H1 (cell line): ENCODE measurements around the gene PGBD5. TPM values are rescaled to one million over a fixed set of nuclear protein-coding genes. Genes with fewer than 3 reads are reported as not detected.
A peak's percentile ranks its signal among the peaks of the same experiment; 100 is the strongest.

Source experiments
- CTCF ChIA-PET: fragments of 300-600 bp; sonication (Branson Sonifier 250); formaldehyde crosslinking; loops from one replicate; lab custom pipeline; 2021; ENCODE audit not compliant: partially characterized antibody; lab: Charles Lee
- POLR2A ChIA-PET: fragments of 300-600 bp; sonication (Branson Sonifier 250); formaldehyde crosslinking; loops from one replicate; lab custom pipeline; 2021; ENCODE audit warnings: inconsistent platforms; ENCODE audit not compliant: partially characterized antibody; lab: Charles Lee
- DNase-seq, 2 experiments: peaks; one replicate each; pipeline versions ENCODE4 v3.0.0 to v3.0.0-alpha.2; 2010 to 2022; ENCODE audit warnings: low spot score in 2 of 2, low read depth in 1 of 2, mixed read lengths in 1 of 2
- FAIRE-seq: peaks from 2 replicates; lab custom pipeline; 2011; peaks lifted over from hg19 to GRCh38; lab: Jason Lieb, UNC
- H2AFZ ChIP-seq: 2 replicates; pipeline ENCODE4 v1.8.1; 2012; ENCODE audit warnings: low read length, inconsistent platforms
- H2AK5ac ChIP-seq: 2 replicates; pipeline ENCODE4 v1.6.1; 2013; ENCODE audit warnings: low read depth, low read length
- H2BK120ac ChIP-seq: replicated peaks from 2 replicates; pipeline ENCODE3; 2013; ENCODE audit warnings: low read depth, low read length, inconsistent platforms
- H2BK12ac ChIP-seq: 2 replicates; pipeline ENCODE4 v1.6.1; 2013; ENCODE audit warnings: low read depth, low read length
- H2BK15ac ChIP-seq: 2 replicates; pipeline ENCODE4 v1.6.1; 2013; ENCODE audit warnings: low read length
- H2BK20ac ChIP-seq: 2 replicates; pipeline ENCODE4 v1.6.1; 2013; ENCODE audit warnings: low read length
- H2BK5ac ChIP-seq: 2 replicates; pipeline ENCODE4 v1.6.1; 2013; ENCODE audit warnings: low read depth, low read length
- H3K14ac ChIP-seq: 2 replicates; pipeline ENCODE4 v1.6.1; 2013; ENCODE audit warnings: inconsistent platforms; ENCODE audit not compliant: insufficient read length
- H3K18ac ChIP-seq: 2 replicates; pipeline ENCODE4 v1.6.1; 2013; ENCODE audit warnings: low read length; ENCODE audit errors: extremely low read depth
- H3K23ac ChIP-seq: 2 replicates; pipeline ENCODE4 v1.6.1; 2013; ENCODE audit warnings: inconsistent platforms; ENCODE audit not compliant: insufficient read length
- H3K23me2 ChIP-seq: 2 replicates; pipeline ENCODE4 v1.6.1; 2013; ENCODE audit warnings: low read depth, low read length
- H3K27ac ChIP-seq: 2 replicates; pipeline ENCODE4 v1.6.1; 2011; ENCODE audit warnings: low read depth, low read length, inconsistent platforms
- H3K27me3 ChIP-seq, 4 experiments: replicated peaks in 1 of 4; 1 replicate in 1 of 4; 2 replicates in 3 of 4; pipeline versions ENCODE4 v1.6.1 to v1.8.1; 2011 to 2013; ENCODE audit warnings: low read length in 3 of 4, mild to moderate bottlenecking in 3 of 4, inconsistent platforms in 2 of 4, mixed read lengths in 2 of 4, moderate library complexity in 1 of 4; ENCODE audit not compliant: control insufficient read depth in 3 of 4, insufficient read depth in 3 of 4; ENCODE audit errors: extremely low read depth in 1 of 4
- H3K36me3 ChIP-seq, 4 experiments: 2 replicates each; pipeline versions ENCODE4 v1.6.1 to v1.8.1; 2011 to 2013; ENCODE audit warnings: mild to moderate bottlenecking in 4 of 4, low read length in 3 of 4, moderate library complexity in 2 of 4, control low read depth in 1 of 4, inconsistent platforms in 1 of 4; ENCODE audit not compliant: insufficient read depth in 4 of 4, control insufficient read depth in 2 of 4
- H3K4ac ChIP-seq: replicated peaks from 2 replicates; pipeline ENCODE3; 2013; ENCODE audit warnings: low read length, low read depth, mixed read lengths, inconsistent platforms; ENCODE audit not compliant: insufficient read length
- H3K4me1 ChIP-seq, 4 experiments: replicated peaks in 1 of 4; 1 replicate in 1 of 4; 2 replicates in 3 of 4; pipeline versions ENCODE4 v1.6.1 to v1.8.1; 2011 to 2013; ENCODE audit warnings: low read length in 3 of 4, inconsistent platforms in 2 of 4, mixed read lengths in 1 of 4; ENCODE audit not compliant: insufficient read depth in 4 of 4, control insufficient read depth in 3 of 4
- H3K4me2 ChIP-seq, 2 experiments: 2 replicates each; pipeline versions ENCODE4 v1.6.1 to v1.8.1; 2011 to 2013; ENCODE audit warnings: low read depth in 2 of 2, low read length in 2 of 2, control low read depth in 1 of 2, inconsistent platforms in 1 of 2, mild to moderate bottlenecking in 1 of 2; ENCODE audit not compliant: insufficient read depth in 1 of 2
- H3K4me3 ChIP-seq, 4 experiments: fragments of 200-600, 300-600 bp in 1 of 4; sonication (generic), shearing (Covaris generic), sonication (Bioruptor Twin) in 1 of 4; 2 replicates each; pipeline versions ENCODE4 v1.5.1 to v1.8.1; 2011 to 2016; ENCODE audit warnings: low read length in 4 of 4, low read depth in 3 of 4, control low read depth in 2 of 4, inconsistent platforms in 2 of 4, mild to moderate bottlenecking in 2 of 4, mixed read lengths in 1 of 4, moderate library complexity in 1 of 4; ENCODE audit not compliant: insufficient read depth in 2 of 4; ENCODE audit errors: extremely low read depth in 1 of 4
- H3K56ac ChIP-seq: replicated peaks from 2 replicates; pipeline ENCODE3; 2013; ENCODE audit warnings: low read depth, mild to moderate bottlenecking, mixed read lengths, low read length, inconsistent platforms; ENCODE audit not compliant: insufficient read length
- H3K79me1 ChIP-seq: 2 replicates; pipeline ENCODE4 v1.6.1; 2013; ENCODE audit warnings: low read depth, low read length, control low read depth
- H3K79me2 ChIP-seq, 2 experiments: 2 replicates each; pipeline versions ENCODE4 v1.6.1 to v1.8.1; 2012 to 2013; ENCODE audit warnings: low read length in 2 of 2, mild to moderate bottlenecking in 2 of 2, inconsistent platforms in 1 of 2; ENCODE audit not compliant: insufficient read depth in 2 of 2, control insufficient read depth in 1 of 2
- H3K9ac ChIP-seq, 4 experiments: replicated peaks in 1 of 4; 1 replicate in 1 of 4; 2 replicates in 3 of 4; pipeline versions ENCODE4 v1.6.1 to v1.8.1; 2011 to 2013; ENCODE audit warnings: low read depth in 3 of 4, low read length in 3 of 4, control low read depth in 2 of 4, mild to moderate bottlenecking in 2 of 4, moderate library complexity in 2 of 4, inconsistent platforms in 1 of 4; ENCODE audit errors: extremely low read depth in 1 of 4
- H3K9me3 ChIP-seq, 2 experiments: 2 replicates each; pipeline versions ENCODE4 v1.6.1 to v1.8.1; 2012 to 2013; ENCODE audit warnings: mild to moderate bottlenecking in 2 of 2, moderate library complexity in 2 of 2, control low read depth in 1 of 2, inconsistent platforms in 1 of 2, low read depth in 1 of 2, low read length in 1 of 2, mixed read lengths in 1 of 2; ENCODE audit not compliant: insufficient read depth in 2 of 2
- H4K20me1 ChIP-seq, 2 experiments: replicated peaks in 1 of 2; 2 replicates each; pipeline versions ENCODE3 to v1.8.1; 2011 to 2013; ENCODE audit warnings: inconsistent platforms in 2 of 2, low read length in 2 of 2, mild to moderate bottlenecking in 1 of 2; ENCODE audit not compliant: insufficient read depth in 2 of 2, control insufficient read depth in 1 of 2
- H4K5ac ChIP-seq: 2 replicates; pipeline ENCODE4 v1.6.1; 2013; ENCODE audit warnings: low read length, low read depth, mixed read lengths, inconsistent platforms; ENCODE audit not compliant: insufficient read length
- H4K8ac ChIP-seq: 2 replicates; pipeline ENCODE4 v1.8.0; 2013; ENCODE audit warnings: mild to moderate bottlenecking, moderate library complexity, low read length, inconsistent platforms; ENCODE audit not compliant: insufficient read depth; ENCODE audit errors: extremely low read depth
- H4K91ac ChIP-seq: replicated peaks from 2 replicates; pipeline ENCODE3; 2013; ENCODE audit warnings: low read length, mixed read lengths, inconsistent platforms; ENCODE audit not compliant: insufficient read length
- NANOG ChIP-seq: IDR thresholded peaks from 2 replicates; pipeline ENCODE4 v1.6.1; 2011; ENCODE audit warnings: low read length, low read depth, mild to moderate bottlenecking, inconsistent platforms; ENCODE audit not compliant: insufficient read depth, poor library complexity, severe bottlenecking
- RAD21 ChIP-seq, 2 experiments: IDR thresholded peaks in 1 of 2; conservative IDR thresholded peaks in 1 of 2; 2 replicates each; pipeline ENCODE4 v1.6.1; 2011; ENCODE audit warnings: low read depth in 2 of 2, low read length in 2 of 2, improper control_type of control experiment in 1 of 2, inconsistent platforms in 1 of 2, mild to moderate bottlenecking in 1 of 2, moderate library complexity in 1 of 2
- WGBS, 2 experiments: shearing (Covaris generic) in 1 of 2; methylation state at CpG; one replicate each; pipeline versions ENCODE4 v1.1.6 to v1.1.7; 2013 to 2015; ENCODE audit warnings: low lambda C conversion rate in 2 of 2, mixed read lengths in 2 of 2, inconsistent platforms in 1 of 2, low coverage in 1 of 2, missing lambda C conversion rate in 1 of 2; ENCODE audit not compliant: insufficient replicate concordance in 2 of 2, insufficient coverage in 1 of 2, insufficient read length in 1 of 2; ENCODE audit errors: extremely low coverage in 1 of 2, missing lambda C conversion rate in 1 of 2; 5-methylcytosine and 5-hydroxymethylcytosine counted together
- polyA plus RNA-seq, 7 experiments: library from polyadenylated mRNA; depleted of rRNA in 3 of 7; stranded (reverse) in 5 of 7; unstranded in 2 of 7; fragments of >200 nt in 5 of 7; fragments of 200-250 nt in 2 of 7; gene quantifications; 1 replicate in 5 of 7; 2 replicates in 1 of 7; 4 replicates in 1 of 7; pipeline versions ENCODE4 v1.2.1 to v1.2.3, GENCODE V29; 2011 to 2013; ENCODE audit warnings: missing spikeins in 2 of 7, mixed read lengths in 2 of 7
- total RNA-seq: library from RNA; stranded (reverse); fragmentation: NEBNext Ultra II Directional; extraction: Animal tissue kit (Norgen Biotek cat#: 25700); gene quantifications from 2 replicates; pipeline ENCODE4 v1.2.1, GENCODE V29; 2021
- TF ChIP-seq, protein P1 (sequence below), 3 experiments: IDR thresholded peaks; 1 replicate in 2 of 3; 2 replicates in 1 of 3; pipeline versions ENCODE4 v1.5.1 to v1.6.1; 2011; ENCODE audit warnings: low read length in 3 of 3, mild to moderate bottlenecking in 3 of 3, inconsistent platforms in 2 of 3, low read depth in 1 of 3, moderate library complexity in 1 of 3; ENCODE audit not compliant: insufficient read depth in 1 of 3; ENCODE audit errors: control extremely low read depth in 1 of 3

Gene PGBD5
- total and polyA plus RNA-seq, 2 of the 8 experiments (the other 6 are each of a cell fraction or from before 2014, with no cell fraction given), result 16.3 to 18.4 TPM

DNA sequence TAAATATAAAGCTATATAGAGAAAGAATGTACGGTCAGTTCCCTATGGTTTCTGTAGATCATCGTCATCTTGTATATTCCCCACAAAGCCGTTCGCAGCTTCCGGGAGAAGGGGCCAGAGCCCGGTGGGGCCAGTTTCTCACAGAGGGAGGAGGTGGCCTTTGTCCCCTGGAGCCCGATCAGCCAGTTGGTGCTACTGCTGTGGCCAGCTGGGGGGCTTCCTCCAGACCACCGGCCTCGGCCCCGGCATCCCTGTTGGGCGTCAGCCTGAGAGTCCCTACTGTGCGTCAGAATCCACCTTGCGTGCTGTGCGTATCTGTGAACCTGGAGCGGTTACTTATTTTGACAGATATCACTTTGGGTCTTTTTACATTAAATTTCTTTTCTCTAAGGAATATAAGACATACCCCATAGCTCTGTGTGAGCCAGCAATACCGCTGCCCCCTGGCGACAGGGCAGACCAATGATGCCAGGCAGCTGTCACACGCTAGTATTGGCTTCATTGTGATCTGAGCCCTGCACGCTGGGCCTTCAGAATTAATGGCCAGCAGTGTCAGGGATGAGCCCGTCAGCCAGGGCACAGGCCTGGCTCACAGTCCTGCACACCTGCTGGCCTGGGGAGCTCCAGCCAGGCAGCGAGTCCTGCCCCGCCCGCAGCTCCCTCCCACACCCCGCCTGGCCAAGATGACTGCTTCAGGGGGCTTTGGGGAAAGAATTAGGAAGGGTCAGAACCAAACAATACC lies 145.9 kb downstream of the PGBD5 start:
- ChIA-PET CTCF (interaction anchor here (0.6 to 1.8 kb wide), 6 partner anchors 9 to 508 kb away, joined by 3 to 6 read pairs (median 3); no protein-coding TSS in a partner anchor), POLR2A (interaction anchor here (1.4 kb wide), 1 partner anchor 11 kb away, joined by 3 read pairs; no protein-coding TSS in a partner anchor)
- Histone ChIP-seq H2BK5ac (no peak overlapping the region), H4K5ac (no peak overlapping the region), H2AFZ (no peak overlapping the region), H3K9ac (no peak overlapping the region), H3K79me2 (no peaks in the 10 kb centered on the region), H4K8ac (no peak overlapping the region; the same call in 1 of the 2 replicates), H3K27ac (no peak overlapping the region), H2AK5ac (no peak overlapping the region), H3K23me2 (no peaks in the 10 kb centered on the region), H4K91ac (no peak overlapping the region), H2BK20ac (no peak overlapping the region), H3K9me3 (no peaks in the 10 kb centered on the region), H3K36me3 (peaks cover 0 to 11% (median 1%) of the 10 kb centered on the region in 4 experiments; a peak in 3 of 8 replicates), H2BK120ac (no peak overlapping the region), H3K4ac (no peak overlapping the region), H3K18ac (no peak overlapping the region), H3K23ac (no peak overlapping the region), H3K4me1 (peaks cover 9 to 20% (median 11%) of the 10 kb centered on the region in 4 experiments), H2BK15ac (no peak overlapping the region), H3K56ac (no peak overlapping the region), H4K20me1 (peaks cover 0 to 3% of the 10 kb centered on the region in 2 experiments), H3K27me3 (no peaks in the 10 kb centered on the region), H2BK12ac (no peak overlapping the region), H3K79me1 (no peaks in the 10 kb centered on the region), H3K4me2 (no peak overlapping the region), H3K4me3 (no peak overlapping the region), H3K14ac (no peak overlapping the region)
- FAIRE-seq (no peak), DNase-seq (no peak)
- WGBS, 2 experiments, result 87% methylated on average over 24 of the region's 24 CpGs; no CpG with 5 or more reads in 1 of the 2 experiments
- TF ChIP-seq RAD21 (IDR thresholded peaks at IDR 0.05 in 1 of 2, conservative IDR thresholded peaks at IDR 0.05 in 1 of 2; ENCODE audit: low read depth in 2 of 2, low read length in 2 of 2) (peak in 1 of 2 experiments; percentile 30; a peak in 1 of 4 replicates), NANOG (no peak)
- TF ChIP-seq, protein P1, sequence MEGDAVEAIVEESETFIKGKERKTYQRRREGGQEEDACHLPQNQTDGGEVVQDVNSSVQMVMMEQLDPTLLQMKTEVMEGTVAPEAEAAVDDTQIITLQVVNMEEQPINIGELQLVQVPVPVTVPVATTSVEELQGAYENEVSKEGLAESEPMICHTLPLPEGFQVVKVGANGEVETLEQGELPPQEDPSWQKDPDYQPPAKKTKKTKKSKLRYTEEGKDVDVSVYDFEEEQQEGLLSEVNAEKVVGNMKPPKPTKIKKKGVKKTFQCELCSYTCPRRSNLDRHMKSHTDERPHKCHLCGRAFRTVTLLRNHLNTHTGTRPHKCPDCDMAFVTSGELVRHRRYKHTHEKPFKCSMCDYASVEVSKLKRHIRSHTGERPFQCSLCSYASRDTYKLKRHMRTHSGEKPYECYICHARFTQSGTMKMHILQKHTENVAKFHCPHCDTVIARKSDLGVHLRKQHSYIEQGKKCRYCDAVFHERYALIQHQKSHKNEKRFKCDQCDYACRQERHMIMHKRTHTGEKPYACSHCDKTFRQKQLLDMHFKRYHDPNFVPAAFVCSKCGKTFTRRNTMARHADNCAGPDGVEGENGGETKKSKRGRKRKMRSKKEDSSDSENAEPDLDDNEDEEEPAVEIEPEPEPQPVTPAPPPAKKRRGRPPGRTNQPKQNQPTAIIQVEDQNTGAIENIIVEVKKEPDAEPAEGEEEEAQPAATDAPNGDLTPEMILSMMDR (IDR thresholded peaks at IDR 0.05; ENCODE audit: control extremely low read depth in 1 of 3, insufficient read depth in 1 of 3, low read depth in 1 of 3, low read length in 3 of 3), result peak; percentile 5 to 56 (median 24); a peak in 3 of 4 replicates
